ENCODE data around the gene RASAL1. TPM values are rescaled to one million over a fixed set of nuclear protein-coding genes. Genes with fewer than 3 reads are reported as not detected.

RASAL1 gene
- polyA plus RNA-seq, 1 donor (not counting 4 experiments of a cell fraction or from before 2014, with no cell fraction given): 0.05 TPM

- no peaks in the 10 kb centered on the region for H3K4me1 ChIP-seq (ENCODE audit: control insufficient read depth, extremely low read depth, insufficient read depth, low read length)
- H3K27me3 ChIP-seq (ENCODE audit: control insufficient read depth, extremely low read depth, insufficient read depth, low read length): peaks cover 48% of the 10 kb centered on the region
- H3K9ac ChIP-seq (ENCODE audit: control insufficient read depth, extremely low read depth, insufficient read depth, low read length): no peak overlapping the region
- no peaks in the 10 kb centered on the region for H3K9me3 ChIP-seq (ENCODE audit: control insufficient read depth, low read depth, low read length)
- no peaks in the 10 kb centered on the region for H3K9me1 ChIP-seq (ENCODE audit: control insufficient read depth, extremely low read depth, insufficient read depth, low read length)
- DNase-seq (ENCODE audit: low read depth, low spot score) (no peak), FAIRE-seq (no peak)
- H3K4me3 ChIP-seq (ENCODE audit: control insufficient read depth in 2 of 3, extremely low read depth in 1 of 3, insufficient read depth in 2 of 3, low read depth in 1 of 3, low read length in 3 of 3): no peak overlapping the region
- H4K20me1 ChIP-seq (ENCODE audit: control insufficient read depth, extremely low read depth, insufficient read depth, low read length): peaks cover 4% of the 10 kb centered on the region
- H3K27ac ChIP-seq (ENCODE audit: control insufficient read depth, insufficient read depth, low read length): no peak overlapping the region
- no peak overlapping the region for H3K4me2 ChIP-seq (ENCODE audit: control insufficient read depth, extremely low read depth, insufficient read depth, low read depth, low read length)
- H3K36me3 ChIP-seq (ENCODE audit: control insufficient read depth in 2 of 2, extremely low read depth in 1 of 2, insufficient read depth in 2 of 2, low read length in 2 of 2): no peaks in the 10 kb centered on the region
- TF ChIP-seq, protein P1, sequence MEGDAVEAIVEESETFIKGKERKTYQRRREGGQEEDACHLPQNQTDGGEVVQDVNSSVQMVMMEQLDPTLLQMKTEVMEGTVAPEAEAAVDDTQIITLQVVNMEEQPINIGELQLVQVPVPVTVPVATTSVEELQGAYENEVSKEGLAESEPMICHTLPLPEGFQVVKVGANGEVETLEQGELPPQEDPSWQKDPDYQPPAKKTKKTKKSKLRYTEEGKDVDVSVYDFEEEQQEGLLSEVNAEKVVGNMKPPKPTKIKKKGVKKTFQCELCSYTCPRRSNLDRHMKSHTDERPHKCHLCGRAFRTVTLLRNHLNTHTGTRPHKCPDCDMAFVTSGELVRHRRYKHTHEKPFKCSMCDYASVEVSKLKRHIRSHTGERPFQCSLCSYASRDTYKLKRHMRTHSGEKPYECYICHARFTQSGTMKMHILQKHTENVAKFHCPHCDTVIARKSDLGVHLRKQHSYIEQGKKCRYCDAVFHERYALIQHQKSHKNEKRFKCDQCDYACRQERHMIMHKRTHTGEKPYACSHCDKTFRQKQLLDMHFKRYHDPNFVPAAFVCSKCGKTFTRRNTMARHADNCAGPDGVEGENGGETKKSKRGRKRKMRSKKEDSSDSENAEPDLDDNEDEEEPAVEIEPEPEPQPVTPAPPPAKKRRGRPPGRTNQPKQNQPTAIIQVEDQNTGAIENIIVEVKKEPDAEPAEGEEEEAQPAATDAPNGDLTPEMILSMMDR (optimal IDR thresholded peaks at IDR 0.05 in 1 of 3, IDR thresholded peaks at IDR 0.05 in 1 of 3, conservative IDR thresholded peaks at IDR 0.05 in 1 of 3; ENCODE audit: extremely low read depth in 1 of 3, insufficient read depth in 2 of 3, low read length in 3 of 3): no peak
- no peak for TF ChIP-seq EZH2 (IDR thresholded peaks at IDR 0.05; ENCODE audit: low read length)
- no peaks in the 10 kb centered on the region for H3K79me2 ChIP-seq (ENCODE audit: control insufficient read depth, insufficient read depth, low read length)
- no peak overlapping the region for H2AFZ ChIP-seq (ENCODE audit: control insufficient read depth, low read length)
- dilution Hi-C loops (cut with MboI; ENCODE audit: extremely low pct_ligation_motif_present, low sequenced_read_pairs): loop anchor here (25.0 kb wide), 1 partner anchor 103 kb away; no protein-coding TSS in a partner anchor
These were observed 76.4 kb downstream of the RASAL1 start for GRCh38 chr12:113059071-113059595.

- Histone ChIP-seq H3K9ac (ENCODE audit: control insufficient read depth, extremely low read depth, insufficient read depth, low read length) (no peak overlapping the region), H3K27me3 (ENCODE audit: control insufficient read depth, extremely low read depth, insufficient read depth, low read length) (peaks cover 49% of the 10 kb centered on the region)
These were observed 77.0 kb downstream of the RASAL1 start for GRCh38 chr12:113058553-113058952.

More at GRCh38 chr12:113058553-113058952, 77.0 kb downstream of the RASAL1 start:
- Histone ChIP-seq H3K9me3 (ENCODE audit: control insufficient read depth, low read depth, low read length) (no peaks in the 10 kb centered on the region), H3K4me2 (ENCODE audit: control insufficient read depth, extremely low read depth, insufficient read depth, low read depth, low read length) (no peak overlapping the region), H4K20me1 (ENCODE audit: control insufficient read depth, extremely low read depth, insufficient read depth, low read length) (peaks cover 4% of the 10 kb centered on the region), H2AFZ (ENCODE audit: control insufficient read depth, low read length) (no peak overlapping the region), H3K4me3 (ENCODE audit: control insufficient read depth in 2 of 3, extremely low read depth in 1 of 3, insufficient read depth in 2 of 3, low read depth in 1 of 3, low read length in 3 of 3) (no peak overlapping the region), H3K4me1 (ENCODE audit: control insufficient read depth, extremely low read depth, insufficient read depth, low read length) (no peaks in the 10 kb centered on the region), H3K36me3 (ENCODE audit: control insufficient read depth in 2 of 2, extremely low read depth in 1 of 2, insufficient read depth in 2 of 2, low read length in 2 of 2) (no peaks in the 10 kb centered on the region), H3K9me1 (ENCODE audit: control insufficient read depth, extremely low read depth, insufficient read depth, low read length) (no peaks in the 10 kb centered on the region), H3K79me2 (ENCODE audit: control insufficient read depth, insufficient read depth, low read length) (no peaks in the 10 kb centered on the region), H3K27ac (ENCODE audit: control insufficient read depth, insufficient read depth, low read length) (no peak overlapping the region)
- dilution Hi-C loops (cut with MboI; ENCODE audit: extremely low pct_ligation_motif_present, low sequenced_read_pairs): loop anchor here (25.0 kb wide), 1 partner anchor 104 kb away; no protein-coding TSS in a partner anchor
- TF ChIP-seq EZH2 (IDR thresholded peaks at IDR 0.05; ENCODE audit: low read length): no peak
- TF ChIP-seq, protein P1 (optimal IDR thresholded peaks at IDR 0.05 in 1 of 3, IDR thresholded peaks at IDR 0.05 in 1 of 3, conservative IDR thresholded peaks at IDR 0.05 in 1 of 3; ENCODE audit: extremely low read depth in 1 of 3, insufficient read depth in 2 of 3, low read length in 3 of 3): no peak
- no peak for DNase-seq (ENCODE audit: low read depth, low spot score)
- FAIRE-seq: no peak

Measured in keratinocyte (primary cell).